H1 (cell line): ENCODE measurements around the gene MORN5. TPM values are rescaled to one million over a fixed set of nuclear protein-coding genes. Genes with fewer than 3 reads are reported as not detected.
A peak's percentile ranks its signal among the peaks of the same experiment; 100 is the strongest.

Experiments
- ATF3 ChIP-seq: IDR thresholded peaks from 2 replicates; pipeline ENCODE4 v1.6.1; 2011; ENCODE audit warnings: low read depth, mild to moderate bottlenecking, low read length; ENCODE audit not compliant: insufficient read depth
- CEBPB ChIP-seq: IDR thresholded peaks from 2 replicates; pipeline ENCODE4 v1.6.1; 2012; ENCODE audit warnings: low read depth, low read length
- CHD1 ChIP-seq: IDR thresholded peaks from 2 replicates; pipeline ENCODE4 v1.6.1; 2012; ENCODE audit warnings: low read depth, low read length, improper control_type of control experiment
- CREB1 ChIP-seq: IDR thresholded peaks from 2 replicates; pipeline ENCODE4 v1.6.1; 2012; ENCODE audit warnings: inconsistent platforms
- EGR1 ChIP-seq: IDR thresholded peaks from 2 replicates; pipeline ENCODE4 v1.6.1; 2011; ENCODE audit warnings: low read depth, low read length, borderline replicate concordance
- EZH2 ChIP-seq: fragments of 200-600 bp; sonication (generic); IDR thresholded peaks from 2 replicates; pipeline ENCODE4 v1.7.1; 2012; ENCODE audit warnings: low read depth, mild to moderate bottlenecking, moderate library complexity, low read length, inconsistent platforms; ENCODE audit not compliant: severe bottlenecking
- KDM5A ChIP-seq: fragments of 200-600 bp; IDR thresholded peaks from 2 replicates; pipeline ENCODE4 v1.7.1; 2012; ENCODE audit warnings: mild to moderate bottlenecking, low read length, inconsistent platforms, mixed read lengths
- MAFK ChIP-seq: IDR thresholded peaks from 2 replicates; pipeline ENCODE4 v1.6.1; 2012; ENCODE audit warnings: low read depth, mild to moderate bottlenecking, improper control_type of control experiment, low read length
- SP4 ChIP-seq: IDR thresholded peaks from 2 replicates; pipeline ENCODE4 v1.6.1; 2012; ENCODE audit warnings: low read length, inconsistent platforms
- polyA plus RNA-seq, 7 experiments: library from polyadenylated mRNA; depleted of rRNA in 3 of 7; stranded (reverse) in 5 of 7; unstranded in 2 of 7; fragments of >200 nt in 5 of 7; fragments of 200-250 nt in 2 of 7; gene quantifications; 1 replicate in 5 of 7; 2 replicates in 1 of 7; 4 replicates in 1 of 7; pipeline versions ENCODE4 v1.2.1 to v1.2.3, GENCODE V29; 2011 to 2013; ENCODE audit warnings: missing spikeins in 2 of 7, mixed read lengths in 2 of 7
- total RNA-seq: library from RNA; stranded (reverse); fragmentation: NEBNext Ultra II Directional; extraction: Animal tissue kit (Norgen Biotek cat#: 25700); gene quantifications from 2 replicates; pipeline ENCODE4 v1.2.1, GENCODE V29; 2021
- TF ChIP-seq, protein P1 (sequence below): IDR thresholded peaks from 2 replicates; pipeline ENCODE4 v1.6.1; 2012; ENCODE audit warnings: inconsistent platforms

Gene MORN5
- total and polyA plus RNA-seq, 2 of the 8 experiments (the other 6 are each of a cell fraction or from before 2014, with no cell fraction given) = not detected

- TF ChIP-seq EZH2 (peak; percentile 97), KDM5A (no peak), SP4 (no peak), ATF3 (no peak), CHD1 (no peak), CREB1 (no peak), CEBPB (0 out of 2 replicates have a peak, but pooled peaks have one; percentile 31), MAFK (no peak), EGR1 (no peak)
- TF ChIP-seq, protein P1, sequence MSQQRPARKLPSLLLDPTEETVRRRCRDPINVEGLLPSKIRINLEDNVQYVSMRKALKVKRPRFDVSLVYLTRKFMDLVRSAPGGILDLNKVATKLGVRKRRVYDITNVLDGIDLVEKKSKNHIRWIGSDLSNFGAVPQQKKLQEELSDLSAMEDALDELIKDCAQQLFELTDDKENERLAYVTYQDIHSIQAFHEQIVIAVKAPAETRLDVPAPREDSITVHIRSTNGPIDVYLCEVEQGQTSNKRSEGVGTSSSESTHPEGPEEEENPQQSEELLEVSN = no peak
Measured at GRCh38 chr9:122218935-122219855, 59.5 kb downstream of the MORN5 start (continued).
